Tongue (tissue), 2 donors: ENCODE measurements around the gene RBAK. TPM values are rescaled to one million over a fixed set of nuclear protein-coding genes. Genes with fewer than 3 reads are reported as not detected.
"Not testable (repeated sequence)": the region's sequence is repeated elsewhere in the genome, so short reads cannot be mapped to it uniquely, and the experiment has no call there.

ENCODE experiments used
- DNase-seq: peaks from one replicate; pipeline ENCODE4 v3.0.0-alpha.2; 2015
- total RNA-seq: library from RNA; depleted of rRNA; stranded (reverse); fragments of >200 nt; gene quantifications from one replicate; pipeline ENCODE4 v1.2.3, GENCODE V29; 2014

RBAK gene
- 23.0 TPM for total RNA-seq

GRCh38 chr7:5045558-5046396, at the start of gene RBAK:
RBAK (plus strand) TSS chr7:5045860; CDS start chr7:5048077, 2,217 bp downstream.
- peak; percentile 98 for DNase-seq

GRCh38 chr7:4996696-4997222, 48.9 kb upstream of the RBAK start:
- no peak for DNase-seq

- no peak for DNase-seq
Observed at GRCh38 chr7:4998244-4998643, 47.4 kb upstream of the RBAK start.

GRCh38 chr7:4998910-4999309, 46.8 kb upstream of the RBAK start:
- DNase-seq: no peak

DNA sequence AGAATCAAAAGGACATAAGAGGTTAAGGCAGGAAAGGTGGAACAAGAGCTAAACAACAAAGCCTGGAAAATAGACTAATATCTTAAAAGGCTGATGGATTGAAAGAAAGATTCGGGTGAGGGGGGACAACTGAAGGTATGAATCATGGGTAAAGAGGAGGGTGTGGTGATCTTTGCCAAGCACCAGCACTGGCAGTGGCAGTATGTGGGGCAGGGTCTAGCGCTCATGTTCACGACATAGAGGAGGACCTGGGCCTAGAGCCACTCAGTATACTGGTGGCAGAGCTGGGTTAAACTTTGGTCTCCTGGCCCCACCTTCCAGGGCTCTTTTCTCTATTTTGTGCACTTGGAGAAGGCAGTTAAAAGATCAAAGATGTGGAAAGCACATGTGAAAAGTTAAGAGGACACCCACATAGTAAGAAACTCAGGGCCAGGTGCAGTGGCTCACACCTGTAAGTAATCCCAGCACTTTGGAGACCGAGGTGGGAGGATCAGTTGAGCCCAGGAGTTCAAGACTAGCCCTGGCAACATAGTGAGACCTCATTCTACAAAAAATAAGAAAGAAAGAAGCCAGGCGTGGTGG, 46.2 kb upstream of the RBAK start:
- no peak for DNase-seq

- DNase-seq: no peak
Observed at GRCh38 chr7:5001003-5001402, 44.7 kb upstream of the RBAK start.

DNA sequence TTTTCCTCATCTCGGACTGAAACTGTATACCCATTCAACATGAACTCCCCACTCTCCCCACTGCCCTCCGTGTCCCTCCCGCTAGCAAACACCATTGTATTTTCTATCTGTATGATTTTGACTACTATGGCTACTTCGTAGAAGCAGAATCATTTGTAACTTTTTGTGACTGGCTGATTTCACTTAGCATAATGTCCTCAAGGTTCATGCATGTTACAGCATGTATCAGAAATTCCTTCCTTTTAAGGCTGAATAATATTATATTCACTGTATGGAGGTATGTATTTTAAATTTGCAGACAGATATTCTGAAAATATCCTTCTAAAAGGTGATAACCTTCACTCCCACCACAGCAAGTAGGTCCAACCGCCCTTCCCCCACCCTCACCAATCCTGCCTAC, 43.7 kb upstream of the RBAK start:
- no peak for DNase-seq

GRCh38 chr7:5005066-5005465, 40.6 kb upstream of the RBAK start:
- no peak for DNase-seq

DNA sequence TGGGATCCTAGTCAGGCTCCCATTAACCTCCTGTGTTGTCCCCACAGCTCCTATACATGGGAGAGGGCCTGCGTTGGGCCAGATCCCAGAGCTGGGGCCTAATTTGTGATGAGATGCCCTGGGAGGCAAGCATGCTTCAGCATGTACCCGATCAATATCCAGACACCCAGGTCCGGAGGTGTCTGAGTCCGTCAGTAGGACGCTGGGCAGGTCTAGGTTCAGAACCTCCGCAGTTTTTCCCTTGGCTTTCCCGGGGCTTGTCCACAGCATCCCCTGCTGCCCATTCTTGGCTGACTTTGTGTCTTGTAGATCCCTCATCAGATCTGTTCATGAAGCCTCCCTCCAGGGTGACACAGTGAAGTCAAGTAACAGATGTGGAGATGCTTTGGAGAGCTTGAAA, 32.7 kb upstream of the RBAK start:
- DNase-seq: no peak

- DNase-seq: not testable (repeated sequence)
Observed at GRCh38 chr7:5015936-5016335, 29.7 kb upstream of the RBAK start.

DNA sequence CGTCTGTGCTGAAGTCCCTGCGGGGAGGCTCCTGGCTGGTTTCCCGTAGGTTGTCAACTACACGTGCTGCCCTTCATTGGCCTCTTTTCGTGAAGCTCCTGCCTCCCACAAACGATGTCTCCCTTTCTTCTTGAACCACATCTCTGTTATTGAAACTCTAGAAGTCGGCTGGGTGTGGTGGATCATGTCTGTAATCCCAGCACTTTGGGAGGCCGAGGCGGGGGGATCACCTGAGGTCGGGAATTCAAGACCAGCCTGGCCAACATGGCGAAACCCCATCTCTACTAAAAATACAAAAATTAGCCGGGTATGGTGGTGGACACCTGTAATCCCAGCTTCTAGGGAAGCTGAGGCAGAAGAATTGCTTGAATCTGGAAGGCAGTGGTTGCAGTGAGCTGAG, 28.0 kb upstream of the RBAK start:
- not testable (repeated sequence) for DNase-seq

DNA sequence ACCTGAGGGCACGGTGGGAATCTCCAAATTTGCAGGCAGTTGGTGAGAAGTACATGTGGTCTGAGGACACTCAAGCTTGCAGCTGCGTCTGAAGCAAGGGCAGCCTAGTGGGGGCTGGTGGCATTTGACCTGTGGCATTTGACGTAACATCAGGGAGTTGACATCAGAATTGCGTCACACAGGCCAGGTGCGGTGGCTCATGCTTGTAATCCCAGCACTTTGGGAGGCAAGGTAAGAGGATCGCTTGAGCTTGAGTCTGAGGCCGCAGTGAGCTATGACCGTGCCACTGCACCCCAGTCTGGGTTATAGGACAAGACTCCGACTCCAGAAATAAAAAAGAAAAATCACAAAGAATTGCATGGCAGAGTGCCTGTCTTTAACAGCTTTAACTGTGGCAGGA, 25.6 kb upstream of the RBAK start:
- DNase-seq: no peak

- DNase-seq: not testable (repeated sequence)
Observed at GRCh38 chr7:5020976-5021550, 24.6 kb upstream of the RBAK start.

- not testable (repeated sequence) for DNase-seq
Observed at GRCh38 chr7:5023626-5024025, 22.0 kb upstream of the RBAK start.

DNA sequence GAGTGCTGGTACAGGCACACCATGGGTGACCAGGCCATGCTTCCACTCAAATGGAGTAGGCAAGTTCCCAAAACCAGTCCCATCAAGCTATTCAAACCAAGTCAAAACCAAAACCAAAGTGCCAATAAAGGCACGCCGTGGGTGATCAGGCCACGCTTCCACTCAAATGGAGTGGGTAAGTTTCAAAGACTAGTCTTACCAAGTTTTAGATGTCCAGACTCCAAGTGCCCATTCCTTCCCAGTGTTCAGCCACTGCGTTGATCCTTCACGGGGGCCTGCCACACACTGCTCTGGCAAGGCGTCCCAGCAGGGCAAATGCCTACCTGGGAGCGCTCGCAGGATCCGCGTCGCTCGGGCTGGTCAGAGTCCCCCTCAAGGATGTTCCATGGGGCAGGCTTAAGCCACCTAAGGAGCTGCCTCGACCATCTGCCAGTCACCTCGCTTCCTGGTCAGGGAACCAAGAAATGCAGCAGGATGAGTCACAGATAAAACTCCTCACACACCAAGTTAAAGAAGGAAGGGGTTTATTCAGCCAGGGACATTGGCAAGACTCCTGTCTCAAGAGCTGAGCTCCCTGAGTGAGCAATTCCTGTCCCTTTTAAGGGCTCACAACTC, 17.8 kb upstream of the RBAK start:
- not testable (repeated sequence) for DNase-seq

GRCh38 chr7:5033186-5033585, 12.5 kb upstream of the RBAK start:
- DNase-seq: not testable (repeated sequence)

- DNase-seq: no peak
Observed at GRCh38 chr7:5035276-5035675, 10.4 kb upstream of the RBAK start.

DNA sequence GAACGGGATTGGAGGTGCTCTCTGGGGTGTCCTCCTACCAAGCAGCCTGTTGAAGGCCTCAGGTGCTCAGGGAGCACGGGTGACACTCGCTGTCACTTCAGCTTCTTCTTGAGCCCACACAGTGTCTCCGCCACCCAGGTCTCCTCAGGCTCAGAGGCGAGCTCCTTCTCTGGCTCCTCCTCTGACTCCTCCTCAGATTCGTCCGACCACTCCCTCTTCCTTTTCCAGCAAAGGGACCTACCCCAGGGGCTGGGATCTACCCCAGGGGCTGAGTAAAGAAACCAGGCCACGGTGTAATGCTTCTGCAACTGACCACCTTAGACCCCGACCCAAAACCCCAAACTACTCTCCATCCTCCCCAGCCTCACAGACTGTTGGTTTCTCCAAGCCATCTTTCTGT, 9.2 kb upstream of the RBAK start:
- no peak for DNase-seq

- no peak for DNase-seq
Observed at GRCh38 chr7:5041047-5041446, 4.6 kb upstream of the RBAK start.

DNA sequence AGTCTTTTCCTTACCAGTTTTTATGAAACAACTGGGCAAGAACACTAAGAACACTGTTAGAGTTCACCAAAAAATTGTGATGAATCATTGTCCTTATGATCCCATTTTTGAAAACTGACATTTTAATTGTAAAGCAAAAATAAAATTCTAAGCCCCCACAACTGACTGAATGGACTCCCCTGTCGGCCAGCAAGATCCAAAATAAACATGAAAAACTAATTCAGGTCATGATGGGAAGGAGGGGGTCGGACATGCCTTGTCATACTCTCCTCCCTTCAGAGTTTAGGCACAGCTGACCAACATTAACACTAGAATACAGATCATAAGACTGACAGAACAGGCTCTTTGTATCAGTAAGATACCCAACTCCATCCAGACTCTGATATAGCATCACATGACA, 2.0 kb upstream of the RBAK start:
- no peak for DNase-seq

- DNase-seq: not testable (repeated sequence)
Observed at GRCh38 chr7:5046397-5046732, 705 bp downstream of the RBAK start.

GRCh38 chr7:5047127-5047526, 1.5 kb downstream of the RBAK start:
- DNase-seq: not testable (repeated sequence)

GRCh38 chr7:5050676-5051075, 5.0 kb downstream of the RBAK start:
- DNase-seq: no peak
